Mucosa of gallbladder (tissue), 1 donor: ENCODE results near the gene FBXL2. TPM values are rescaled to one million over a fixed set of nuclear protein-coding genes. Genes with fewer than 3 reads are reported as not detected.
"Not testable (repeated sequence)": the region's sequence is repeated elsewhere in the genome, so short reads cannot be mapped to it uniquely, and the experiment has no call there.

Experiments
- DNase-seq: peaks from one replicate; pipeline ENCODE4 v3.0.0-alpha.2; 2020; ENCODE audit warnings: low spot score
- total RNA-seq: library from RNA; stranded (reverse); gene quantifications from one replicate; pipeline ENCODE4 v1.2.1, GENCODE V29; 2021
- donor health status: DM: no; HTN: no; CAD: no.

FBXL2 gene
- total RNA-seq, 1 donor from 2014 or later, result 8.4 TPM

DNA sequence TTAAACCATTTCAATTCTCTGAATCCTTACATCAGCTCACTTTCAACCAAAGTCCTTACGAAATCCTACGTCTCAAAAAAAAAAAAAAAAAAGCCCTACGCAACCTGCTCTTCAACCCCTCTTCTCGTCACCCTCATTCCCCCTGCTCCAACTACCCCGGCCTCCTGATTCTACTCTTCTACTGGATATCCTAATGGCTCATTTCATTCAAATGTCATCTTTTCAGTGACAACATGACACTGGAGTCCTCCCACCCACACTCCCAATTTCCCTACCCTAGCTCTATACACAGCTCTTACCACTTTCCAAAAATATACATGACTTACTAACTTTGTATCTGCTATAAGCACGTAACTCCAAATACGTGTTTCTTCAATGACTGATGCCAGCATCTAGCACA lies 151.5 kb downstream of the FBXL2 start:
- DNase-seq, result no peak

DNA sequence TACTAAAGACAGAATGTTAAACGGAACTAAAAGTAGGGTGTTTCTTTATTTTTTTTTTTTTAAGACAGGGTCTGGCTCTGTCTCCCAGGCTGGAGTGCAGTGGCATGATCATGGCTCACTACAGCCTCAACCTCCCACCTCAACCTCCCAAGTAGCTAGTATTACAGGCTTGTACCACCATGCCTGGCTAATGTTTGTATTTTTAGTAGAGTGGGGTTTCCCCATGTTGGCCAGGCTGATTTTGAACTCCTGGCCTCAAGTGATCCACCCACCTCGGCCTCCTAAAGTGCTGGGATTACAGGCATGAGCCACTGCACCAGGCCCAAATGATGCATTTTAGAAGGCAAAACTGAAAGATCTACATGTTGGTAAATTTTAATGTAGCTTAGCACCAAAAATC lies 152.1 kb downstream of the FBXL2 start:
- DNase-seq, result not testable (repeated sequence)

GRCh38 chr3:33430061-33430460 lies 152.8 kb downstream of the FBXL2 start:
- DNase-seq, result no peak

GRCh38 chr3:33430571-33430970 lies 153.3 kb downstream of the FBXL2 start:
- DNase-seq, result no peak

- DNase-seq, result no peak
These were observed 156.6 kb downstream of the FBXL2 start for GRCh38 chr3:33433843-33434242.

Other genes starting within 250 kb of the FBXL2 start
- 105 TPM for gene GLB1, start 180.3 kb upstream of the FBXL2 start, total RNA-seq
- 16.0 TPM for gene TMPPE, start 180.3 kb upstream of the FBXL2 start, total RNA-seq
- 211 TPM for gene CRTAP, start 163.4 kb upstream of the FBXL2 start, total RNA-seq
- gene SUSD5, start 58.6 kb upstream of the FBXL2 start, total RNA-seq, result 7.8 TPM
- 56.9 TPM for gene UBP1, start 163.0 kb downstream of the FBXL2 start, total RNA-seq